OCI-LY3 (cell line): ENCODE data around the gene ZNF669.

Source experiments
- H2AFZ ChIP-seq: fragments of 200-600, 300-600 bp; shearing (Covaris generic); 2 replicates; pipeline ENCODE4 v1.6.0; 2014; ENCODE audit warnings: antibody characterized with exemption, low read depth, low read length
- H3K27ac ChIP-seq: fragments of 200-600, 300-600 bp; sonication (generic); 2 replicates; pipeline ENCODE4 v1.5.1; 2014; ENCODE audit warnings: mild to moderate bottlenecking, low read length, moderate library complexity, mixed read lengths
- H3K27me3 ChIP-seq: fragments of 200-600, 300-600 bp; sonication (generic); 2 replicates; pipeline ENCODE4 v1.6.1; 2014; ENCODE audit warnings: low read depth, low read length, mixed read lengths
- H3K36me3 ChIP-seq: fragments of 200-600, 300-600 bp; sonication (generic); replicated peaks from 2 replicates; pipeline ENCODE3; 2014; ENCODE audit warnings: low read depth, low read length, mixed read lengths
- H3K4me1 ChIP-seq: fragments of 300-600, 200-600 bp; sonication (generic); 2 replicates; pipeline ENCODE4 v1.6.1; 2014; ENCODE audit warnings: low read length, mixed read lengths
- H3K4me2 ChIP-seq: fragments of 200-600, 300-600 bp; sonication (generic); 2 replicates; pipeline ENCODE4 v1.6.1; 2014; ENCODE audit warnings: low read length, mixed read lengths
- H3K4me3 ChIP-seq: fragments of 300-600, 200-600 bp; sonication (generic); 2 replicates; pipeline ENCODE4 v1.5.1; 2014; ENCODE audit warnings: antibody characterized with exemption, mild to moderate bottlenecking, low read length, moderate library complexity
- H3K79me2 ChIP-seq: fragments of 300-600, 200-600 bp; shearing (Covaris generic); 2 replicates; pipeline ENCODE4 v1.6.1; 2014; ENCODE audit warnings: mild to moderate bottlenecking, low read length, mixed read lengths
- H3K9ac ChIP-seq: fragments of 300-600, 200-600 bp; shearing (Covaris generic); 2 replicates; pipeline ENCODE4 v1.6.0; 2014; ENCODE audit warnings: mild to moderate bottlenecking, low read length, moderate library complexity
- H3K9me3 ChIP-seq: fragments of 200-600, 300-600 bp; shearing (Covaris generic); 2 replicates; pipeline ENCODE4 v1.6.1; 2014; ENCODE audit warnings: low read length, mixed read lengths; ENCODE audit not compliant: insufficient read depth
- H4K20me1 ChIP-seq: fragments of 200-600, 300-600 bp; sonication (generic); 2 replicates; pipeline ENCODE4 v1.6.1; 2016; ENCODE audit warnings: low read length, mixed read lengths; ENCODE audit not compliant: insufficient read depth
- EZH2phosphoT487 ChIP-seq: fragments of 200-600 bp; shearing (Covaris generic); IDR thresholded peaks from 2 replicates; pipeline ENCODE4 v1.6.1; 2018; ENCODE audit warnings: antibody characterized with exemption, mixed run types, low read depth
- TF ChIP-seq, protein P1 (sequence below): fragments of 200-600, 300-600 bp; sonication (generic); IDR thresholded peaks from 2 replicates; pipeline ENCODE4 v1.5.1; 2014; ENCODE audit warnings: antibody characterized with exemption, low read length, low read depth

Gene ZNF669

DNA sequence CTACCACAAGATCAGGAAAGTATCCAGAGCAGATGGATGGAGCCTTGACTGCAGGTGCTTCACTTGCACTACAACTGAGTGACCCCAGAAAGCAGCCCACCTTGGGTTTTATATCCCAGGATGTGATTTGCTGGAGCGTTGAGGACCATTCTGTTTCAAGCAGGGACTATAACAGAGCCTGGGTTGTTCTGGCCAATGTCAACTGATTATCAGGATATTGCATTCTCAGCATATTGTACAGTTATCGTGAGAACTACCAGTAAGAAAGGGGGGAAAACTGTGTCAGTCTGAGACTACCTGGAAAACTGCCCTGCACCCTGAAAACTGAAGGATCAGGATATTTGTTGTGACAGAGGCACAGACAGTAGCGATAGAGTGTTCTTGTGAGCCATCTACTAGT is 8.0 kb downstream of the ZNF669 start:
- no peaks in the 10 kb centered on the region for H3K27me3 ChIP-seq
- no peak overlapping the region for H3K4me3 ChIP-seq
- H2AFZ ChIP-seq = no peak overlapping the region
- H3K79me2 ChIP-seq = peaks cover 8% of the 10 kb centered on the region; the same call in 1 of the 2 replicates
- H3K9me3 ChIP-seq = peaks cover 18% of the 10 kb centered on the region
- no peak overlapping the region for H3K4me2 ChIP-seq
- no peaks in the 10 kb centered on the region for H3K4me1 ChIP-seq
- H3K9ac ChIP-seq = no peak overlapping the region
- H3K36me3 ChIP-seq = peaks cover 42% of the 10 kb centered on the region
- no peak overlapping the region for H3K27ac ChIP-seq
- H4K20me1 ChIP-seq = 0 out of 2 replicates have a peak, but pooled peaks cover 3% of the 10 kb centered on the region
- no peak for TF ChIP-seq EZH2phosphoT487
- TF ChIP-seq, protein P1, sequence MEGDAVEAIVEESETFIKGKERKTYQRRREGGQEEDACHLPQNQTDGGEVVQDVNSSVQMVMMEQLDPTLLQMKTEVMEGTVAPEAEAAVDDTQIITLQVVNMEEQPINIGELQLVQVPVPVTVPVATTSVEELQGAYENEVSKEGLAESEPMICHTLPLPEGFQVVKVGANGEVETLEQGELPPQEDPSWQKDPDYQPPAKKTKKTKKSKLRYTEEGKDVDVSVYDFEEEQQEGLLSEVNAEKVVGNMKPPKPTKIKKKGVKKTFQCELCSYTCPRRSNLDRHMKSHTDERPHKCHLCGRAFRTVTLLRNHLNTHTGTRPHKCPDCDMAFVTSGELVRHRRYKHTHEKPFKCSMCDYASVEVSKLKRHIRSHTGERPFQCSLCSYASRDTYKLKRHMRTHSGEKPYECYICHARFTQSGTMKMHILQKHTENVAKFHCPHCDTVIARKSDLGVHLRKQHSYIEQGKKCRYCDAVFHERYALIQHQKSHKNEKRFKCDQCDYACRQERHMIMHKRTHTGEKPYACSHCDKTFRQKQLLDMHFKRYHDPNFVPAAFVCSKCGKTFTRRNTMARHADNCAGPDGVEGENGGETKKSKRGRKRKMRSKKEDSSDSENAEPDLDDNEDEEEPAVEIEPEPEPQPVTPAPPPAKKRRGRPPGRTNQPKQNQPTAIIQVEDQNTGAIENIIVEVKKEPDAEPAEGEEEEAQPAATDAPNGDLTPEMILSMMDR = no peak

DNA sequence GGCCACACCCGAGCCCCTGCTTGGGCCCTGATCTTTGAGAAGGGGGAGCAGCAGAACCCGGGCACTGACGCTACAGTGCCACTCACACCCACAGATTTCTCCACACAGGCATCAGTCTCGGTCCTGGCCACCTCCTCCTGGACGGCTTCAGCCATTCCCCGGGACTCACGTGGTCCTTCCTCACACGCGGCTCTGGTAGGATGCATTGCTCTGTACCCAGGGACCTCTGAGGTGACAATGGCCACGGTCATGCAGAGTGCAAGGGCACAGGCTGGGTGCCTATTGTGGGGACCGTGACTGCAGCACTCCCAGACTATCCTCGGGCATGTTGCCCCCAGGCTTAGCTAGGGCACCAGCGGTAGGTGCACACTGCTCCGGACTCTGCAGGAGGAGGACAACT is 13.7 kb downstream of the ZNF669 start:
- Histone ChIP-seq H3K9me3 (no peaks in the 10 kb centered on the region), H3K27ac (no peak overlapping the region), H4K20me1 (no peaks in the 10 kb centered on the region), H3K79me2 (no peaks in the 10 kb centered on the region), H3K9ac (no peak overlapping the region), H3K27me3 (no peaks in the 10 kb centered on the region), H3K36me3 (no peaks in the 10 kb centered on the region), H3K4me1 (no peaks in the 10 kb centered on the region), H3K4me2 (no peak overlapping the region), H3K4me3 (no peak overlapping the region), H2AFZ (no peak overlapping the region)
- TF ChIP-seq, protein P1 = no peak
- no peak for TF ChIP-seq EZH2phosphoT487

DNA sequence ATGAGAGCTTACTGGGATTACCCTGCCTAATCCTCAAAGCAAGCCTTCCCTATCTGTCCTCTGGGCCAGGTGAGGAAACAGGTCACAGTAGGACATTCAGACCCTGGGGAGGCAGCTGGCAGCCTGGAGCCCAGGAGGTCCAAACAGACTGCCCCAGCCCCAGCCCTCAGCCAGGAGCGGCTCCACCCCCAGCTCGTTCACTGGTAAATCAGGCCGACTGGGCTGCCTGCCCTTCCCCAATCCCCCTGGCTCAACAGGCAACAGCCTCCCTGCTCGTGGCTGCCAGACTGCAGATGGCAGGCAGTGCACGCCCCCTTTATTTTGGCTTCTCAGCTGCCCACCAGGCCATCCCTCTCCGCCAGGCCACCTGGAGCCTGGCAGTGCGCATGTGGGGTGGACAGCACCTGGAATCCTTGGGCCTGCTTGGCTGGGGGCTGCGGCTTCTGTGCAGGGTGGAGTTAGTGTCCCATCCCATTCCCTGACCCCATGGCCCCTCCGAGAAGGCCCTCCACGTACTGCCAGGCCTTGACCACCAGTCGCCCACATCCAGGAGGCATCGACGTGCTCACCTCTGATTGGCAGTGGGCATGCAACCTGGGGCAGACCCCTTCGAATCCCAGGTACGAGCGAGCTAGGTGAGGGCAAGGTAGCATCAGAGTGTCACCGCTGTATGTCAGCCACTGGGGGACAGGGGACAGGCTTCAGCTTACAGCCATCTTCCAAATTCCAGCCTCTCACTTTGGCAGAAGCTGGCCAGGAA is 14.4 kb downstream of the ZNF669 start:
- Histone ChIP-seq H3K4me2 (no peak overlapping the region), H3K4me1 (no peaks in the 10 kb centered on the region), H3K27me3 (no peaks in the 10 kb centered on the region), H3K79me2 (no peaks in the 10 kb centered on the region), H2AFZ (no peak overlapping the region), H3K4me3 (no peak overlapping the region), H4K20me1 (no peaks in the 10 kb centered on the region), H3K9ac (no peak overlapping the region), H3K9me3 (no peaks in the 10 kb centered on the region), H3K36me3 (no peaks in the 10 kb centered on the region), H3K27ac (no peak overlapping the region)
- TF ChIP-seq EZH2phosphoT487 = no peak
- TF ChIP-seq, protein P1 = no peak

DNA sequence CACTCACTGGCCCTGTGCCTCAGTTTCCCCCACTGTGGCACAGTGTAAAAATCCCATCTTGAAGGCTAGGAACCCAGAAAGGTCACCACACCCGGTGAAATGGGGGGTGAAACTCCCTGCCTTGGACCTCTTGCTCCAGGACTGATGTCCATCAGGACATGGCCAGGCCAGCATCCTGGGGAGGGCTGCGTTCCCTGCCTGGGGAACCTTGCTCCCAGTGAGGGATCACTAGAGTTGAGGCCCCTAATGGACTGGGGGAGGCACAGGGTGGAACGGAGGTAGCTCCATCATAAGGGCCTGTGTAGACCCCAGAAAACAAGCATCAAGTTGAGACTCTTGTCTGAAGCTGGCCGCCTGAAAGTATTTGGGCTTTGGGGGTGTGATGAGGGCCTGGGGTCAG is 15.2 kb downstream of the ZNF669 start:
- Histone ChIP-seq H3K79me2 (no peaks in the 10 kb centered on the region), H3K4me1 (no peaks in the 10 kb centered on the region), H3K4me3 (no peak overlapping the region), H3K27ac (no peak overlapping the region), H3K9me3 (no peaks in the 10 kb centered on the region), H2AFZ (no peak overlapping the region), H3K27me3 (no peaks in the 10 kb centered on the region), H3K36me3 (no peaks in the 10 kb centered on the region), H3K4me2 (no peak overlapping the region), H4K20me1 (no peaks in the 10 kb centered on the region), H3K9ac (no peak overlapping the region)
- TF ChIP-seq, protein P1 = no peak
- TF ChIP-seq EZH2phosphoT487 = no peak
